Measurements from ENCODE around the gene LRRC72.
A peak's percentile ranks its signal among the peaks of the same experiment; 100 is the strongest.

The LRRC72 gene

DNA sequence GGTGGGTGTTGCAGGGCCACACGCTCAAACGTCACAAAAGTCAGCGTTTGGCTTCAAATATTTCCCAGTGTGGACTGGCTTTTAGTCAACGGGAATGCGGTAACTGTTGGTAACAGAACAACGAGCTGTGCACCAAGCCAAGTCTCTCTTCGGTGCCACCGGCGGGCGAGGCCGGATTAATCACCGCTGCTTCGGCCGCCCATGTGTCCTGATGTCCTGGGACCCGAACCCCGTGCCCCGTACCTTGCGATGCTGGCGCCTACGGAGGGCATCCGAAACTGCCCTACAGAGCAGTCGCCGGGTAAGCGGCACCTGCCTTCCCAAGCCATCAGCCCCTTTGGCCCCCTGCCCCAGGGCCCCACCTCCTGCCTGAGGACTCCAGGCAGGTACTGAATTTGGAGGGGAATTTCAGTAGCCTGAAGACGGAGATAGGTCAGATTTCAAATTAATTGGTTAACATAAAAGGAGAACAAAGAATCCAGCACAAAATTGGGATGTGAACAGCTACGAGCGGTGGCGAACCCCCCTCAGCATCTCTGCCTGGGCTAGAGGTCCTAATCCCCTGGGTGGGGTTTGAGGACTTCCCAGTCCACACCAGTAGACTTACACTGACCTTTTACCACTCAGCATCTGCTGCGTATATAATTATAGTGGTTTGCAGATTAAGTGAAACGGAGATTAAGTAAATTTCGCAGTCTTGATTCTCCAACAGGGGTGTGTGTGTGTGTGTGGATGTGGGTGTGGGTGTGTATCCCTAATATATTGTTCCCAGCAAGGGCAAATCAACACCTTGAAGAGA is at the start of gene LRRC72:
Gene LRRC72, plus strand, starts transcription at position 84 of the 799 bp plus-strand sequence. Its CDS starts 128 bp downstream, at position 212.
- H3K4me3 ChIP-seq (ENCODE audit: low read depth, low read length) = no peak within 1 kb of the TSS
- DNase-seq (ENCODE audit: low read depth) = no peak
- TF ChIP-seq CTCF (IDR thresholded peaks at IDR 0.05; ENCODE audit: control insufficient read depth, extremely low read depth, insufficient read depth) = no peak

GRCh38 chr7:16479161-16479560 is 47.5 kb upstream of the LRRC72 start:
- no peak for TF ChIP-seq CTCF (IDR thresholded peaks at IDR 0.05; ENCODE audit: control insufficient read depth, extremely low read depth, insufficient read depth)
- H3K4me3 ChIP-seq (ENCODE audit: low read depth, low read length) = no peak overlapping the region
- DNase-seq (ENCODE audit: low read depth) = no peak

DNA sequence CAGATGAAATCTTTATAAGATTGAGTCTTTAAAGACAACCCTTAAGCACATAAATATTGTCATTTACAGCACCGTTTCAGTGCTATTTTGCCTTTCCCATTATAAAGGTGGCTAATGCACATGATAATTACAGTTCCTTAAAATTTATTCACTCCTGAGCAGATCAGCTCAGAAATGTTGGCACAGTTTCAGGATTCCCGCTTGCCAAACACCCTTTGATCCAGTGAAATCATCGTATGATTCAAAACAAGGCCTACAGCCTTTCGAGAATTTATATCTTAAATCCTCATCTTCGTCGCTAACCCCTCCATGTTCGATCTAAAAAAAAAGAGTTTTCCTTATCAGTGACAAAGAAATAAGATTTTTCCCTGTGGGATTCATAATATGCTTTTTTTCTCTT is 47.0 kb upstream of the LRRC72 start:
- no peak for DNase-seq (ENCODE audit: low read depth)
- TF ChIP-seq CTCF (IDR thresholded peaks at IDR 0.05; ENCODE audit: control insufficient read depth, extremely low read depth, insufficient read depth) = no peak
- no peak overlapping the region for H3K4me3 ChIP-seq (ENCODE audit: low read depth, low read length)

DNA sequence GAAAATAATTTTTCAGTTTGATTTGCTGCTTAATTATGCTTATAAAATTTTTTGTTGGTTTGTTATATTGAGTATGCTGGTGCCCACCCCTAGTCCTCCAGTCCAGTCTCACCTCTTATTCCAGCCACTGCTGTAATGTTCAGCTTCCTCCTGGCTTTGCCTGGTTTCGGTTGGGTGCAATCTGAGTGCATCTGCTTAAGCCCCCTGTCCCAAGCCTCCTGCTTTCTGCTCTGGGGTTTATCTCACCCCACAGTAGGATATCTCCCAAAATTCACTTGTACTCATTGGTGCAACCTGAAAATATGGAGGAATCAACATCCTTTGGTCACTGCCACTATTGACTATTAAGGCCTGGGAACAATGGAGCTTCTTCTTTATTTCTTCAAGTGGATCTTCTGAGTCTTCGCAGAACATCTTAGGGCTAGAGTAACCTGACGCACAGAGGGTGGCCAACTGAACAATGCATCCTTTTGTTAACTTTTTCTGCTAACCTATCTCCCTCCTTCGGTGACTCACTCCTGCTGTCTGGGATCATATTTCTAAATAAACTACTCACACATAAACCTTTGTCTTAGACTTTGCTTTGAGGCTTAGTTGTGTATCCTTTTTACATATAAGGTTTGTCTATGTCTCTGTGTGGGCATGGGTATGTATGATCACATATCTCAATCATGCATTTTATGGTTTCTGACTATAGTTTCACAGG is 42.0 kb upstream of the LRRC72 start:
- no peak for TF ChIP-seq CTCF (IDR thresholded peaks at IDR 0.05; ENCODE audit: control insufficient read depth, extremely low read depth, insufficient read depth)
- H3K4me3 ChIP-seq (ENCODE audit: low read depth, low read length) = no peak overlapping the region
- no peak for DNase-seq (ENCODE audit: low read depth)

- no peak for DNase-seq (ENCODE audit: low read depth)
- H3K4me3 ChIP-seq (ENCODE audit: low read depth, low read length) = no peak overlapping the region
- no peak for TF ChIP-seq CTCF (IDR thresholded peaks at IDR 0.05; ENCODE audit: control insufficient read depth, extremely low read depth, insufficient read depth)
These were observed 35.5 kb upstream of the LRRC72 start for GRCh38 chr7:16491148-16491547.

- DNase-seq (ENCODE audit: low read depth) = peak; percentile 82
- H3K4me3 ChIP-seq (ENCODE audit: low read depth, low read length) = no peak overlapping the region
- TF ChIP-seq CTCF (IDR thresholded peaks at IDR 0.05; ENCODE audit: control insufficient read depth, extremely low read depth, insufficient read depth) = no peak
These were observed 34.0 kb upstream of the LRRC72 start for GRCh38 chr7:16492513-16493062.
